Myocyte (in vitro differentiated cells): Measurements from ENCODE around the gene DNASE1L3. TPM values are rescaled to one million over a fixed set of nuclear protein-coding genes. Genes with fewer than 3 reads are reported as not detected.
A peak's percentile ranks its signal among the peaks of the same experiment; 100 is the strongest.
"Not testable (repeated sequence)": the region's sequence is repeated elsewhere in the genome, so short reads cannot be mapped to it uniquely, and the experiment has no call there.

Experiments
- DNase-seq: peaks from one replicate; pipeline ENCODE4 v3.0.0-alpha.2; 2012; ENCODE audit warnings: low read depth
- total RNA-seq: library from RNA; depleted of rRNA; stranded (reverse); fragments of >200 nt; gene quantifications from 2 replicates; pipeline ENCODE4 v1.2.3, GENCODE V29; 2014

Gene DNASE1L3
- total RNA-seq, 1 donor from 2014 or later, result not detected

DNA sequence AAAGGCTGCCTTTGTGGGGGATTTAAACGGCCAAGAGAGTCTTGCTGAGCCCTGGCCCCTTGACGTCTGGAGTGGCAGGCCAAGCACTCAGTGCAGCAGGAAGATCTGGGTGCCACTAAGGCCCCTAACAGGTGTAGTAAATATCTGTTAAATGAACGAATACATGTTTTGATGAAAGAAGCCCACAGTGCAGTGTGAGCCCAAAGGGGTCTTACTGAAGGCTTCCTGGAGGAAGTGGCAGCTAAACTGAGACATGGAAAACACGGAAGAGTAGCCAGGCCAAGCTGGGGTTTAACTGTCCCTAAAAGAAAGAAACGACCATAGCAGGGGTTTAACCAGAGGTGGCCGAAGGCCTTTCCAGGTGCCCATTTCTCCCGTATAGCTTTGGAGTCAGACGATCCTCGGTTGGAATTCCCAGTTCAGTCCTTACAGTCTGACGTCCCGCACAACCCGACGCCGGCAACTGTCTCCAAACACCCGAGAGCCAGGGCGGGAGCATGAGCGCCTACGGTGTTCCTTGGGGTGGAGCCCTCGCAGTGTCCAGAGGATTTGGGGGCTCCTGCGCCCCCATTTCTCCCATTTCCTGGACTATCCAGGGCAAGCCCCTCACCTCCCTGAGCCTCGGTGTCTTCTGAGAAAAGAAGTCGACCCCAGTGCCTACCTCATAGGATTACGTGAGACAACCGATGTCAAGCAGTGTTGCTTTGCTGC is 25.9 kb upstream of the DNASE1L3 start:
- DNase-seq, result no peak

DNA sequence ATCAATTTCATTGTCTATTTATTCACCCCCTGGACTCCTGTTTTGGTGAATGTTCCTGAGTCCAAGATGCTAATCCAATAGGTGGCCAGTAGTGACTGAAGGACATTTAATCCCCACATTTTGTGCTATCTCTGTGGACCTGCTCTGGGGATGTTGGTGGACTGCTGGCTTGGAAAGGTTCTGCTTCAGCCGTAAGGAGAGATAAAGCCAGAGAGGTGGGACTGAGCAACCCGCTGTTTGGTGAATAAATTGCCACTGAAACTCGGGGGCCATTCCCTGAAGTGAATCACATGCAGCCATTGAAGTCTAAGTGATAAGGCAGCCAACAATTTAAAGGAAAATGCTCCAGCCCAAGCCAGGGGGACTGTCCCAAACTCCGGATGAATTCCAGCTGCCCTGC is 25.2 kb upstream of the DNASE1L3 start:
- DNase-seq, result no peak

DNA sequence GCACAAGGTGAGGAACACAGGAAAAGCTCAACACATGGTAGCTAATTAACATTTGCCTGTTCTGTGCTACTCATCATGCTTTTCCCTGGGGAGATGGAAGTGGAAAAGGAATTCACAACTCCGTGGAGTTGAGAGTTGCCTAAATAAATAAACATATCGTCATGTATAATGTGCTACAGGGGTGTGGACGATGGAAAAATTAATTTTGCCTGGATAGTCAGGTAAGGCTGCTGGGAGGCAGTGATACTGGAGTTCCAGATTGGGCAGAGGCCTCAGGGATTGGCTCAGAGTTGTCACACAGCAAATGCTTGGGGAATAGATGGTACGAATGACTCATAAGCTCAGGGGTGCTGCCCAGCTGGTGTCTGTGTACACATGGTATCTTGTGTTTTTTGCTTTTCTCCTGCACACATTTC is 23.8 kb upstream of the DNASE1L3 start:
- DNase-seq, result peak; percentile 69

- DNase-seq, result no peak
Observed at GRCh38 chr3:58231666-58232065, 20.9 kb upstream of the DNASE1L3 start.

DNA sequence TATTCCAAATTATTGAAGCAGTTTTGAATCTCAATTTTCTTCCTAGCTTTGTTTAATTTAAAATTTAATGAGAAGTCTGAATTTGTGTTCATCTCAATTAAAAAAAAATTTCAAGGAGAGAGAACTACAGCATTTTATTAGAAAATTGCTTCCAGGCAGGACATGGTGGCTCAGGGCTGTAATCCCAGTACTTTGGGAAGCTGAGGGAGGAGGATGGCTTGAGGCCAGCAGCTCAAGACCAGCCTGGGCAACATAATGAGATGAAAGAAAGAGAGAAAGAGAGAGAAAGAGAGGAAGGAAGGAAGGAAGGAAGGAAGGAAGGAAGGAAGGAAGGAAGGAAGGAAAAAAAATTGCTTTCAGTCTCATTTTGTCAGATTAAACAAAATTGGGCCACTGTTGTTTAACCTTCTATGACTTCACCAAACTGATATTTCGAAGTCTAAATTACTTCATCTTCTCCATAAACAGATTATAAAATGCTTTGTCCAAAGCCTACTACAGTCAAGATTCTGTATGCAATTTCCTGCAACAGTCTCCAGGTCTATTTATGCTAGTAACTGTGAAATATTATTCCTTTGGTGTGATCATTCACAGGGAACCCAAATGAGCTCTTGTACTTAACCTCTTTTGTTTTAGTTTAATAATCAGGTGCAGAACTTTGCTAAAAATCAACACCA is 20.2 kb upstream of the DNASE1L3 start:
- DNase-seq, result no peak

GRCh38 chr3:58227933-58228332 is 17.2 kb upstream of the DNASE1L3 start:
- not testable (repeated sequence) for DNase-seq

DNA sequence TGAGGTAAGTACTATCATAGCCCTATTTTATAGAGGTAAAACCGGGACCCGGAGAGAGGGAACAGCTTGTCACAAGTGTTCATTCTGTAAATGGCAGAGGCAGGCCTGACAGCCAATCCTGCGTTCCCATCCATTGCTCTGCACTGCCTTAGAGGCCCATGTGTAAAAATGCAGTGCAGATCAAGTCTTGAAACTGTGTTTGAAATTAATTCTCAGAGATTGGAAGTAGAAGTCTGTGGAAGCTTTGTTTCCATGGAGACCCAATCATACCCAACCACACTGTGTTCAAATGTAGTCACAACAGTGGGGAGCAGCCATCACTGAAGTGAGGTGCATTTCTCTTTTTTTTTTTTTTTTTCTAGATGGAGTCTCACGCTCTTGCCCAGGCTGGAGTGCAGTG is 13.1 kb upstream of the DNASE1L3 start:
- no peak for DNase-seq

GRCh38 chr3:58222161-58222724 is 11.5 kb upstream of the DNASE1L3 start:
- DNase-seq, result no peak

- DNase-seq, result no peak
Observed at GRCh38 chr3:58218904-58219303, 8.1 kb upstream of the DNASE1L3 start.

DNA sequence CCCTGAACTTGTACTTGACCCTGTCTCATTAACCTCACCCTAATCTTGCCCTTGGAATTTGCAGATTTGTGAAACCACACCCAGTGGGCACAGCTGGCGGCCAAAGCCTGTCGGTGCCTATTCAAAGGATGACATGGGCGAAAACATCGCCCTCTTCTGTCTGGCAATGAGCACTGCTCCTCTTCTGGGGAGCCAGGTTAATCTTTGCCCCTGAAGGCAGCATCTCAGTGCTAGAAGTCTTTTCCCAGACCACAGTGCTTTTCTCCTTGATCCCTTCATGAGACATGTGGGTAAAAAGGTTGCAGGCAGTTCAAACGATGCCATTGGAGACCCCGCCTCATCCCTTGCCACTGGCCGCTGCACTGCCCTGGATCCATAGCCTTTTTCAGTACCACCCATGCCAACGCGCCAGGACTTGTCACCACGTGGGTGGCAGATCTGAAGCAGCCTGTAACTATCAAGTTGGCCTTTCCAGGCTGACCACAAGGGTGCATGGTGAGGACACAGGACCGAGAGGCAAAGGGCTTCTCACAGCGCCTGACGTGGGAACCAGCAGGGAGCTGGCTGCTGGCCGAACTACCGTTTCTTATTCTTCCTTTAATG is 6.5 kb upstream of the DNASE1L3 start:
- peak; percentile 81 for DNase-seq

DNA sequence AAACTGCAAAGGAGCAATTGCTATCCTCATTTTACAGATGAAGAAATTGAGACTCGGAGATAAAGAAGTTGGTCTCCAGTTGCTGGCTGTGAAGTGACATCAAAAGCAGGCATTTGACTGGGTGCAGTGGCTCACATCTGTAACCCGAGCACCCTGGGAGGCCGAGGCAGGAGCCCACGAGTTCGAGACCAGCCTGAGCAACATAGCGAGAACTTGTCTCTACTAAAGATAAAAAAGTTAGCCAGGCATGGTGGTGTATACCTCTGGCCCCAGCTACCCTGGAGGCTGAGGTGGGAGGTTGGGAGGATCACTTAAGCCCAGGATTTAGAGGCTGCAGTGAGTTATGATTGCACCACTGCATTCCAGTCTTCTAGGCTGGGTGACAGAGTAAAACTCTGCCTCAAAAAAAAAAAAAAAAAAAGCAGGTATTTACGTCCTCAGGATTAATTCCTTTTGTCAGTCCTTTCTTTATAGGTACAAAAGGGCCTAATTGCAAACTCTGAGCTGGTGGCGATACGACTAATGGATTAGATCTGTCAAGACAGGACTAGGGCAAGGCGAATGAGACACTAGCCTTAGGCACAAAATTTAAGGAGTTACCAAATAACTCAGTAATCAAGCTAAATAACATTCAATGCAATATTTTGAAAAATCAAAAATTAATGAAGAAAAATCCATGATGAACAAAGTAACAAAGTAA is 5.9 kb upstream of the DNASE1L3 start:
- DNase-seq, result no peak

DNA sequence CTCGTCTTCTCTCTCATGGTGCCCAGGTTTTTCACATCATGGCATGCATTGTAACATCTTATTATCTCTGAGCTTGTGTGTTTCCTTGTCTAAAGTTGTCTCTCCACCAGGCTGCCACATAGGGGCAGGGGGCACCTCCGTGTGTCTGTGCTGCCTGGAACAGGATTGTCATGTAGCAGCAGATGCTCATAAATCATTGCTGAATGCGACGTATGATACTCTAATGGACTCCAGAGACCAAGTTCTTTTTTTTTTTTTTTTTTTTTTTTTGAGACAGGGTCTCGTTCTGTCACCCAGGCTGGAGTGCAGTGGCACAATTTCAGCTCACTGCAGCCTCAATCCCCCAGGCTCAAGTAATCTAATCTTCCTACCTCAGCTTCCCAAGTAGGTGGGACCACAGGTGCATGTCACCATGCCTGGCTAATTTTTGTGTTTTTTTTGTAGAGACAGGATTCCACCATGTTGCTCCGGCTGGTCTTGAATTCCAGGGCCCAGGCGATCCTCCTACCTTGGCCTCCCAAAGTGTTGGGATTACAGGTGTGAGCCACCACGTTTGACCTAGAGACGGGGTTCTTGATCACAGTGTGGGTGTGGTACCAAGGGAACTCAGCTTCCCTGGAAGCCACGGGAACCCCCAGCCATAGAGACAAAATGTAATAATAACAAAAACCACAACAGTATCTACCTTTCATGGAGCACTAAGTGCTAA is 4.7 kb upstream of the DNASE1L3 start:
- no peak for DNase-seq

DNA sequence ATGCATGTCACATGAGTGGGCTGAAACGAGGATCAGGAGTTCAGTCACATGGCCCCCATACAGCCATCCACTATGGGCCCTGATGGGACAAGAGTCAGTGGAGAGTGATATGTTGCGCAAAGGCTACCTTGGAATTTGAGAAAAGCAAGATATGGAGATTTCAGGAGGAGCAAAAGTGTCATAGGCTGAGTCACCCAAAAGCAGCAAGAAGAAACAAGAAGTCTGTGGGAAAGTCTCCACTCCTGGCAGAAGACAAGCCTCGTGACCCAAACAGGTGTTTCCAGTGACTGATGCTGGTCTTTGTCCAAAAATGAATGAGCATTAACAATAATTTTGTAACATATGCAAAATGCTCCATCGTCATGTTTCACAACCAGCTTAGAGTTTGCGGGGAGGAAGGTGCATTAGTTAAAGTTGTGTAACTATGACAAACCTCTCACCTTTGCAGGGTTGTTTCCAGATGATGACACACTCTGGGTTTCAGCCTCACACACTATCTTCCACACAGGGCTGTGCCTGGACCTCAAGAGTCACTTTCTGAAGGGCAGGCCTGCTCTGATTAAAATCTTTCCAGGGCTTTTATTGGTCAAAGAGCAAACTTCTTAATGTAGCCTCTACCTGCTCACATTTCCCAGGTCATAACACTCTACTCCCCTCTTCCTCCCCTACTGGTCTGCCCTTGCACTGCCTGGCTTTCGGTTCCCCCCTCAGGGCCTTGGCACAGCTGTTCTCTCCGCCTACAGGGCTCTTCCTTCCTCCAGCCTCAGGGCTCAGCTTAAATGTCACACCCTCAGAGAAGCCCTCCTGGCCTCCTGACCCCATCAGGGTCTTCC is 3.9 kb upstream of the DNASE1L3 start:
- DNase-seq, result peak; percentile 55

GRCh38 chr3:58209933-58210332 is 839 bp downstream of the DNASE1L3 start:
- no peak for DNase-seq

DNA sequence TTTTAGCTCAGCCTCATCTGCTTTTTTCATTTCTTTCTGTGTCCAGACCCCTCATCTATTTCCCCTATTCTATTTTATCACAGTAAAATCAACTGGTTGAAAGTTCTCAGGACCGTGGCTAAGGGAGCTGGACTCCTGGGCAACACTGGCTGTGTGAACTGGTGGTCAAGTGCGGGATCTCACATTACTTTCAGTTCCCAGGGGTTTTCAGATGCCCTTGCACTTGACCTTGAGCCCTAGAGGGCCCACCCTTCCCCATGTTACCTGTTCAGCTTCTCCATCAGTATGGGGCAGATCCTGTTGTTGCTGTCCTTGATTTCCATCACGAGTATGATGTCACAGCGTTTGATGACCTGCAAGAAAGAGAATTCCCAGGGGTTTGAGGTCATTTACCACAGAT is 2.8 kb downstream of the DNASE1L3 start:
- DNase-seq, result no peak

DNA sequence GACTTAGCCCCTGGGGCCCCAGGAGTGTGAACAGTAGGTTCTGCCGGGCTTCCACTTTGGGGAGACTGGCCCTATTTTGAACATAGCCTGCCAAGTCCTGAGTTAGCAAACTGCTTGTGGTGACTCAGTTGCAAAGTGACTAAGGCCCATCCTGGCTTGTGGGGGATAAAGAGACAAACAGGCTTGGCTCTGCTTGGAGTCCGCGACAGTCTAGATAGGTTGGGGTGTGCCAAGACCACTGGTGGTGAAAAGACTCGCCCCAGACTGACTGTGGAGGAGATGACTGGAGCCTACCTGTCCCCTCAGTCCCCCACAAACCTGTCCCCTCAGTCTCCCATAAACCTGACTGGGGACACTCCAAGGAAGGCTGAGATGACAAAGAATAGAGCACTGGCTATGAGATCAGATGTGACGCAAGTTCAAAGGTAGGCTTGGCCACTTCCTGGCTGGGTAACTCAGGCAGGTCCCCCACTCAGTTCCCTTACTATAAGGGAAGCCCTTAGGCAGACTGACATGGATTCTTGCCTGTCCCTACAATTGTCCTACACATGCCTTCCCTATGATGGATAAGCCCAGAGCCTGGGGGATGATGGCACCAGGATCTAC is 4.3 kb downstream of the DNASE1L3 start:
- no peak for DNase-seq

- no peak for DNase-seq
Observed at GRCh38 chr3:58205981-58206380, 4.8 kb downstream of the DNASE1L3 start.

DNA sequence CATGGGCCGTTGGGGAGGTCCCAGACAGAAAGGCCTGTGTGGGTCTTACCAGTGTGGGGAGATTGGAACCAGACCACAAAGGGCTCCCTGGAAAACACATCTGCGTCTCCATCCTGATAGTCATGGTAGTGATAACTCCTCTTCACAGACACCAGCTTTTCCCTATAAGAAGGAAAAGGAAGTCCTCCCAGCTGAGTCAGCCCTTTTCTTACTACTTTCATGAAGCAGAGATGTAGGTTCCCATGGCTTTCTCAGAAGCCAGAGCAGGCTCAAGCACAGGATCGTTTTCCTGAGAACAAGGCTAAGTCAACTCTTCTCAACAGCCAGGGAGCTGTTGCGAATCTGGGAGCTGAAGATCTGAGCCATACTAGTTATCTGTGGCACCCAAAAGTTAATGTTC is 6.1 kb downstream of the DNASE1L3 start:
- DNase-seq, result no peak

DNA sequence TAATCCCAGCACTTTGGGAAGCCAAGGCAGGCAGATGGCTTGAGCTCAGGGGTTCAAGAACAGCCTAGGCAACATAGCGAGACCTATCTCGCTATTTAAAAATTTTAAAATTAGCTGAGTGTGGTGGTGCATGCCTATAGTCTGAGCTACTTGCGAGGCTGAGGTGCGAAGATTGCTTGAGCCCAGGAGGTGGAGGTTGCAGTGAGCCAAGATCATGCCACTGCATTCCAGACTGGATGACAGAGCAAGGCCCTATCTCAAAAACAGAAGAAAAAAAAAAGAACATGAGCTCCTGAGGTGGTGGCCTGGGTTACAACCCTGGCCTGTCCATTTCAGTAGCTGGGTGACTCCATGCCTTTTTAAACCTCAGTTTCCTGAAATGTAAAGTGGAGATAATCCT is 7.2 kb downstream of the DNASE1L3 start:
- DNase-seq, result no peak

DNA sequence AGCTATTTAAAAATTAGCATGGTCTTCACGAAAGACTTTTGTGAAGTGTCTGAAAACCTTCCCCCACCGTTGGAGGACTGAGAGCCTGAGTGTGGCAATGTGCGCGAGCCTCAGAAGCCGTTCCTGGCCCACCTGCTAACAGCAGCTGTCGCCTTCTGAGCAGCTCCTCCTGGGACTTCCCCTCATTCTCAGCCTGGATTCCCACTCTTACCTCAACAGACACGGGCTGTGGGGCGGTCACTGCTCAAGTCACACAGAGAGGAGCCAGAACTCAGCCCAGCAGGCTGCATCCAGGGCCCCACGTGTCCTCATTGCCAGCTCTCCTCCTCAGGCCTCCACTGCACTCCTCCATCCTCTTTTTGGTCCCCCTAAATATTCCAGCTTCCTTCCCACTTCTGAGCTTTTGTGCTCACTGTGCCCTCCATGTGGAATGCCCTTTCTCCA is 7.8 kb downstream of the DNASE1L3 start:
- DNase-seq, result peak; percentile 84
